Uterus (tissue), 4 donors: ENCODE data around the gene IQGAP1. TPM values are rescaled to one million over a fixed set of nuclear protein-coding genes. Genes with fewer than 3 reads are reported as not detected.

Experiments
- DNase-seq, 2 donors: peaks; one replicate each; pipeline ENCODE4 v3.0.0-alpha.2; 2019 to 2020
- H3K27ac ChIP-seq, 2 donors: fragments of 200-600 bp; sonication (generic); 1 replicate in 1 of 2; 2 replicates in 1 of 2; pipeline ENCODE4 v1.5.1; 2016 to 2018
- H3K27me3 ChIP-seq, 2 donors: fragments of 200-600 bp; sonication (generic); one replicate each; pipeline ENCODE4 v1.5.1; 2018 to 2019; ENCODE audit warnings: control low read depth in 1 of 2
- H3K36me3 ChIP-seq, 2 donors: fragments of 200-600 bp; sonication (generic); one replicate each; pipeline ENCODE4 v1.5.1; 2019; ENCODE audit warnings: control low read depth in 1 of 2
- H3K4me1 ChIP-seq, 2 donors: fragments of 200-600 bp; sonication (generic); one replicate each; pipeline ENCODE4 v1.5.1; 2018 to 2019; ENCODE audit warnings: control low read depth in 1 of 2
- H3K4me3 ChIP-seq, 2 donors: fragments of 200-600 bp; sonication (generic); 1 replicate in 1 of 2; 2 replicates in 1 of 2; pipeline ENCODE4 v1.5.1; 2018 to 2019; ENCODE audit warnings: mild to moderate bottlenecking in 1 of 2
- H3K9me3 ChIP-seq, 2 donors: fragments of 200-600 bp; sonication (generic); one replicate each; pipeline ENCODE4 v1.5.1; 2019; ENCODE audit warnings: control low read depth in 1 of 2
- CTCF ChIP-seq, 4 experiments: fragments of 200-600 bp in 2 of 4; fragments of 450-650 bp in 2 of 4; sonication (generic) in 2 of 4; IDR thresholded peaks; one replicate each; pipeline ENCODE4 v1.5.1; 2016 to 2019; ENCODE audit warnings: antibody characterized with exemption in 4 of 4, mild to moderate bottlenecking in 2 of 4, moderate library complexity in 1 of 4
- POLR2A ChIP-seq, 2 donors: fragments of 450-650 bp; IDR thresholded peaks; one replicate each; pipeline ENCODE4 v1.6.1; 2016; ENCODE audit warnings: antibody characterized with exemption in 2 of 2, mild to moderate bottlenecking in 1 of 2, moderate library complexity in 1 of 2
- intact Hi-C: fragments of 100-400 bp; cut with DNase I; formaldehyde crosslinking; loops from one replicate; pipeline ENCODE4 v1.15.1; 2023; ENCODE audit warnings: low total_unique reads
- total RNA-seq, 4 donors: library from RNA; depleted of rRNA in 3 of 4; stranded (reverse); fragments of >200 nt in 3 of 4; gene quantifications; one replicate each; pipeline versions ENCODE4 v1.1.0 to v1.2.4, GENCODE V29; 2014 to 2023
- donor health status: DM: yes; HTN: yes; CAD: no.

IQGAP1 gene
- total RNA-seq, 4 donors from 2014 or later = 195 to 777 (median 290) TPM

- no peaks in the 10 kb centered on the region for H3K4me1 ChIP-seq
- H3K9me3 ChIP-seq = no peaks in the 10 kb centered on the region
- no peak for DNase-seq
- H3K4me3 ChIP-seq = no peak overlapping the region
- intact Hi-C loops = loop anchor here (5.0 kb wide), 1 partner anchor 157 kb away; no protein-coding TSS in a partner anchor
- no peaks in the 10 kb centered on the region for H3K36me3 ChIP-seq
- no peak for TF ChIP-seq POLR2A (IDR thresholded peaks at IDR 0.05)
- no peak for TF ChIP-seq CTCF (IDR thresholded peaks at IDR 0.05)
- H3K27ac ChIP-seq = no peak overlapping the region
- H3K27me3 ChIP-seq = no peaks in the 10 kb centered on the region
Observed at GRCh38 chr15:90479656-90480055, 91.6 kb downstream of the IQGAP1 start.

- Histone ChIP-seq H3K4me3 (no peak overlapping the region), H3K27me3 (no peaks in the 10 kb centered on the region), H3K27ac (peak overlapping the region; percentile 63 to 73), H3K36me3 (no peaks in the 10 kb centered on the region), H3K9me3 (no peaks in the 10 kb centered on the region), H3K4me1 (no peaks in the 10 kb centered on the region)
- no peak for TF ChIP-seq CTCF (IDR thresholded peaks at IDR 0.05)
- TF ChIP-seq POLR2A (IDR thresholded peaks at IDR 0.05) = no peak
- DNase-seq = no peak
- intact Hi-C loops = loop anchor here (5.0 kb wide), 1 partner anchor 159 kb away; no protein-coding TSS in a partner anchor
Observed at GRCh38 chr15:90481023-90481422, 93.0 kb downstream of the IQGAP1 start.

GRCh38 chr15:90482124-90483011, 94.3 kb downstream of the IQGAP1 start:
- no peak overlapping the region for H3K4me3 ChIP-seq
- peak; percentile 40 to 71 for DNase-seq
- no peaks in the 10 kb centered on the region for H3K9me3 ChIP-seq
- no peaks in the 10 kb centered on the region for H3K36me3 ChIP-seq
- H3K4me1 ChIP-seq = no peaks in the 10 kb centered on the region
- no peak for TF ChIP-seq POLR2A (IDR thresholded peaks at IDR 0.05)
- TF ChIP-seq CTCF (IDR thresholded peaks at IDR 0.05) = peak; percentile 81 to 92 (median 84)
- intact Hi-C loops = loop anchor here (5.0 kb wide), 1 partner anchor 160 kb away; no protein-coding TSS in a partner anchor
- H3K27me3 ChIP-seq = no peaks in the 10 kb centered on the region
- H3K27ac ChIP-seq = peak overlapping the region; percentile 63 to 73

- H3K27ac ChIP-seq = peak overlapping the region in 1 of 2 donors; percentile 73
- intact Hi-C loops = loop anchor here (5.0 kb wide), 1 partner anchor 161 kb away; no protein-coding TSS in a partner anchor
- no peak for TF ChIP-seq POLR2A (IDR thresholded peaks at IDR 0.05)
- no peak for TF ChIP-seq CTCF (IDR thresholded peaks at IDR 0.05)
- no peaks in the 10 kb centered on the region for H3K36me3 ChIP-seq
- no peak for DNase-seq
- no peak overlapping the region for H3K4me3 ChIP-seq
- H3K9me3 ChIP-seq = no peaks in the 10 kb centered on the region
- H3K4me1 ChIP-seq = no peaks in the 10 kb centered on the region
- H3K27me3 ChIP-seq = no peaks in the 10 kb centered on the region
Observed at GRCh38 chr15:90483012-90483307, 94.9 kb downstream of the IQGAP1 start.

- intact Hi-C loops = loop anchor here (5.0 kb wide), 1 partner anchor 161 kb away; no protein-coding TSS in a partner anchor
- no peaks in the 10 kb centered on the region for H3K9me3 ChIP-seq
Observed at GRCh38 chr15:90483637-90484036, 95.6 kb downstream of the IQGAP1 start.

More at GRCh38 chr15:90483637-90484036, 95.6 kb downstream of the IQGAP1 start:
- no peaks in the 10 kb centered on the region for H3K4me1 ChIP-seq
- no peak overlapping the region for H3K27ac ChIP-seq
- no peak overlapping the region for H3K4me3 ChIP-seq
- DNase-seq = no peak
- no peaks in the 10 kb centered on the region for H3K27me3 ChIP-seq
- TF ChIP-seq POLR2A (IDR thresholded peaks at IDR 0.05) (no peak), CTCF (IDR thresholded peaks at IDR 0.05) (no peak)
- no peaks in the 10 kb centered on the region for H3K36me3 ChIP-seq
